Subcutaneous abdominal adipose tissue (tissue), 5 donors: ENCODE results near the gene WDR81.
"Not testable (repeated sequence)": the region's sequence is repeated elsewhere in the genome, so short reads cannot be mapped to it uniquely, and the experiment has no call there.

Experiments
- H3K27ac ChIP-seq: one replicate; pipeline ENCODE4 v1.7.0; 2013; ENCODE audit warnings: low read depth, mild to moderate bottlenecking, inconsistent platforms, low read length, moderate library complexity
- H3K27me3 ChIP-seq, 5 donors: one replicate each; pipeline ENCODE4 v1.7.0; 2013; ENCODE audit warnings: low read length in 5 of 5, inconsistent platforms in 1 of 5; ENCODE audit not compliant: control insufficient read depth in 5 of 5, insufficient read depth in 4 of 5
- H3K36me3 ChIP-seq, 5 donors: one replicate each; pipeline ENCODE4 v1.7.0; 2013; ENCODE audit warnings: low read length in 5 of 5; ENCODE audit not compliant: control insufficient read depth in 5 of 5, insufficient read depth in 5 of 5
- H3K4me1 ChIP-seq, 5 donors: one replicate each; pipeline ENCODE4 v1.7.0; 2013; ENCODE audit warnings: low read length in 5 of 5, mild to moderate bottlenecking in 3 of 5, moderate library complexity in 1 of 5; ENCODE audit not compliant: control insufficient read depth in 5 of 5, insufficient read depth in 5 of 5
- H3K4me3 ChIP-seq, 5 donors: one replicate each; pipeline ENCODE4 v1.7.0; 2013; ENCODE audit warnings: low read length in 5 of 5, low read depth in 1 of 5
- H3K9ac ChIP-seq, 5 donors: one replicate each; pipeline ENCODE4 v1.7.0; 2013; ENCODE audit warnings: low read length in 5 of 5, mild to moderate bottlenecking in 4 of 5, moderate library complexity in 3 of 5
- H3K9me3 ChIP-seq, 5 donors: one replicate each; pipeline ENCODE4 v1.7.0; 2013; ENCODE audit warnings: low read length in 5 of 5; ENCODE audit not compliant: control insufficient read depth in 5 of 5
- donor health status: healthy.
- donor health status: healthy.
- donor health status: healthy.
- donor health status: healthy.
- donor health status: healthy.

The WDR81 gene

GRCh38 chr17:1699891-1700290, 24.6 kb upstream of the WDR81 start:
- H3K4me3 ChIP-seq, H3K27ac ChIP-seq, H3K27me3 ChIP-seq, H3K9me3 ChIP-seq, H3K4me1 ChIP-seq, H3K36me3 ChIP-seq, H3K9ac ChIP-seq: not testable (repeated sequence)

- H3K4me1 ChIP-seq = no peaks in the 10 kb centered on the region
- no peaks in the 10 kb centered on the region for H3K9me3 ChIP-seq
- no peak overlapping the region for H3K4me3 ChIP-seq
- H3K36me3 ChIP-seq = peaks cover 0 to 8% (median 6%) of the 10 kb centered on the region in 5 donors
- no peaks in the 10 kb centered on the region for H3K27me3 ChIP-seq
- no peak overlapping the region for H3K9ac ChIP-seq
- no peak overlapping the region for H3K27ac ChIP-seq
Measured at GRCh38 chr17:1703063-1703462, 21.4 kb upstream of the WDR81 start.

GRCh38 chr17:1705004-1705403, 19.5 kb upstream of the WDR81 start:
- Histone ChIP-seq H3K27ac (no peak overlapping the region), H3K36me3 (peaks cover 0 to 10% (median 7%) of the 10 kb centered on the region in 5 donors), H3K9me3 (no peaks in the 10 kb centered on the region), H3K9ac (peak overlapping the region in 1 of 5 donors; percentile 21), H3K27me3 (no peaks in the 10 kb centered on the region), H3K4me3 (no peak overlapping the region), H3K4me1 (peaks cover 0 to 7% (median 4%) of the 10 kb centered on the region in 5 donors)

GRCh38 chr17:1707107-1707506, 17.4 kb upstream of the WDR81 start:
- no peak overlapping the region for H3K27ac ChIP-seq
- H3K36me3 ChIP-seq = peaks cover 3 to 22% (median 11%) of the 10 kb centered on the region in 5 donors
- H3K4me3 ChIP-seq = no peak overlapping the region
- no peaks in the 10 kb centered on the region for H3K27me3 ChIP-seq
- H3K9ac ChIP-seq = no peak overlapping the region
- H3K9me3 ChIP-seq = no peaks in the 10 kb centered on the region
- peaks cover 0 to 22% (median 19%) of the 10 kb centered on the region in 5 donors for H3K4me1 ChIP-seq

- H3K27me3 ChIP-seq, H3K9ac ChIP-seq, H3K27ac ChIP-seq, H3K4me3 ChIP-seq, H3K9me3 ChIP-seq: not testable (repeated sequence)
- peaks cover 5 to 40% (median 28%) of the 10 kb centered on the region in 5 donors for H3K36me3 ChIP-seq
- H3K4me1 ChIP-seq = peaks cover 7 to 39% (median 37%) of the 10 kb centered on the region in 5 donors
Measured at GRCh38 chr17:1708791-1709346, 15.6 kb upstream of the WDR81 start.

GRCh38 chr17:1709403-1709951, 15.0 kb upstream of the WDR81 start:
- peak overlapping the region in 2 of 5 donors; percentile 77 to 82 for H3K9ac ChIP-seq
- no peaks in the 10 kb centered on the region for H3K27me3 ChIP-seq
- peaks cover 12 to 45% (median 43%) of the 10 kb centered on the region in 5 donors for H3K4me1 ChIP-seq
- peak overlapping the region; percentile 72 for H3K27ac ChIP-seq
- H3K9me3 ChIP-seq = no peaks in the 10 kb centered on the region
- peaks cover 5 to 45% (median 31%) of the 10 kb centered on the region in 5 donors for H3K36me3 ChIP-seq
- H3K4me3 ChIP-seq = peak overlapping the region; percentile 29 to 72 (median 66)

GRCh38 chr17:1709971-1710806, 14.3 kb upstream of the WDR81 start, which contains the start of gene TLCD2:
TLCD2 (minus strand) TSS chr17:1710377; CDS start chr17:1710242, 135 bp downstream.
- Histone ChIP-seq H3K4me1 (peaks cover 13 to 50% (median 47%) of the 10 kb centered on the region in 5 donors), H3K4me3 (peak within 1 kb of the TSS; percentile 44 to 72 (median 66)), H3K27ac (peak within 1 kb of the TSS; percentile 72), H3K36me3 (peaks cover 5 to 45% (median 31%) of the 10 kb centered on the region in 5 donors), H3K9ac (peak within 1 kb of the TSS in 4 of 5 donors; percentile 64 to 82 (median 75)), H3K9me3 (no peaks in the 10 kb centered on the region), H3K27me3 (no peaks in the 10 kb centered on the region)

GRCh38 chr17:1710807-1711553, 13.5 kb upstream of the WDR81 start:
- Histone ChIP-seq H3K9me3 (no peaks in the 10 kb centered on the region), H3K4me3 (peak overlapping the region; percentile 44 to 72 (median 66)), H3K4me1 (peaks cover 13 to 50% (median 48%) of the 10 kb centered on the region in 5 donors), H3K36me3 (peaks cover 5 to 45% (median 31%) of the 10 kb centered on the region in 5 donors), H3K9ac (peak overlapping the region in 2 of 5 donors; percentile 71 to 73), H3K27me3 (no peaks in the 10 kb centered on the region), H3K27ac (peak overlapping the region; percentile 72)

- peaks cover 16 to 53% (median 51%) of the 10 kb centered on the region in 5 donors for H3K4me1 ChIP-seq
Measured at GRCh38 chr17:1711804-1712203, 12.7 kb upstream of the WDR81 start.

More at GRCh38 chr17:1711804-1712203, 12.7 kb upstream of the WDR81 start:
- peak overlapping the region in 1 of 5 donors; percentile 10 for H3K9ac ChIP-seq
- no peaks in the 10 kb centered on the region for H3K27me3 ChIP-seq
- H3K36me3 ChIP-seq = peaks cover 5 to 45% (median 31%) of the 10 kb centered on the region in 5 donors
- no peak overlapping the region for H3K27ac ChIP-seq
- H3K9me3 ChIP-seq = no peaks in the 10 kb centered on the region
- no peak overlapping the region for H3K4me3 ChIP-seq
